ENCODE measurements around the gene ZNF232.
"Not testable (repeated sequence)": the region's sequence is repeated elsewhere in the genome, so short reads cannot be mapped to it uniquely, and the experiment has no call there.

The ZNF232 gene

GRCh38 chr17:5129770-5130169, 18.1 kb upstream of the ZNF232 start:
- not testable (repeated sequence) for DNase-seq

- no peak for DNase-seq
Observed at GRCh38 chr17:5128905-5129535, 17.3 kb upstream of the ZNF232 start.

- DNase-seq: not testable (repeated sequence)
Observed at GRCh38 chr17:5128387-5128786, 16.7 kb upstream of the ZNF232 start.

GRCh38 chr17:5127910-5128309, 16.2 kb upstream of the ZNF232 start:
- no peak for DNase-seq

GRCh38 chr17:5126719-5127488, 15.2 kb upstream of the ZNF232 start:
- DNase-seq: no peak

- not testable (repeated sequence) for DNase-seq
Observed at GRCh38 chr17:5124896-5125295, 13.2 kb upstream of the ZNF232 start.

- DNase-seq: not testable (repeated sequence)
Observed at GRCh38 chr17:5124125-5124760, 12.6 kb upstream of the ZNF232 start.

- no peak for DNase-seq
Observed at GRCh38 chr17:5123343-5124124, 11.9 kb upstream of the ZNF232 start.

- DNase-seq: no peak
Observed at GRCh38 chr17:5122586-5123342, 11.1 kb upstream of the ZNF232 start.

GRCh38 chr17:5122056-5122455, 10.4 kb upstream of the ZNF232 start:
- DNase-seq: not testable (repeated sequence)

GRCh38 chr17:5121186-5121841, 9.6 kb upstream of the ZNF232 start:
- DNase-seq: no peak

GRCh38 chr17:5120436-5121185, 8.9 kb upstream of the ZNF232 start:
- not testable (repeated sequence) for DNase-seq

- DNase-seq: no peak
Observed at GRCh38 chr17:5120036-5120435, 8.4 kb upstream of the ZNF232 start.

GRCh38 chr17:5118219-5118618, 6.5 kb upstream of the ZNF232 start:
- no peak for DNase-seq

GRCh38 chr17:5115673-5116651, 4.3 kb upstream of the ZNF232 start, which contains the start of gene USP6:
USP6 (plus strand) TSS chr17:5116032; CDS start chr17:5130368, 14,336 bp downstream.
- no peak for DNase-seq

GRCh38 chr17:5110816-5111215, 862 bp downstream of the ZNF232 start:
- no peak for DNase-seq

GRCh38 chr17:5100832-5101231, 10.8 kb downstream of the ZNF232 start:
- no peak for DNase-seq

- DNase-seq: no peak
Observed at GRCh38 chr17:5099271-5099670, 12.4 kb downstream of the ZNF232 start.

GRCh38 chr17:5097101-5097834, 14.4 kb downstream of the ZNF232 start:
- DNase-seq: peak; percentile 60
